IPS-20b (cell line): ENCODE data around the gene PPIF.

Experiments used
- H3K27ac ChIP-seq: one replicate; pipeline ENCODE4 v1.5.1; 2013; ENCODE audit warnings: low read length
- H3K27me3 ChIP-seq: 2 replicates; pipeline ENCODE4 v1.6.1; 2013; ENCODE audit warnings: mild to moderate bottlenecking, low read length, inconsistent platforms; ENCODE audit not compliant: insufficient read depth
- H3K36me3 ChIP-seq: 2 replicates; pipeline ENCODE4 v1.6.1; 2013; ENCODE audit warnings: low read depth, mild to moderate bottlenecking, inconsistent platforms, low read length, moderate library complexity; ENCODE audit not compliant: insufficient read depth
- H3K4me1 ChIP-seq: 2 replicates; pipeline ENCODE4 v1.6.1; 2013; ENCODE audit warnings: mild to moderate bottlenecking, control low read depth, inconsistent platforms, low read length, moderate library complexity; ENCODE audit not compliant: insufficient read depth
- H3K4me3 ChIP-seq: 2 replicates; pipeline ENCODE4 v1.5.1; 2013; ENCODE audit warnings: mild to moderate bottlenecking, low read length, inconsistent platforms
- H3K9ac ChIP-seq: 2 replicates; pipeline ENCODE4 v1.6.1; 2013; ENCODE audit warnings: low read depth, mild to moderate bottlenecking, inconsistent platforms, low read length, moderate library complexity
- H3K9me3 ChIP-seq: 2 replicates; pipeline ENCODE4 v1.6.1; 2013; ENCODE audit warnings: mild to moderate bottlenecking, low read depth, low read length, inconsistent platforms; ENCODE audit not compliant: insufficient read depth

The PPIF gene

DNA sequence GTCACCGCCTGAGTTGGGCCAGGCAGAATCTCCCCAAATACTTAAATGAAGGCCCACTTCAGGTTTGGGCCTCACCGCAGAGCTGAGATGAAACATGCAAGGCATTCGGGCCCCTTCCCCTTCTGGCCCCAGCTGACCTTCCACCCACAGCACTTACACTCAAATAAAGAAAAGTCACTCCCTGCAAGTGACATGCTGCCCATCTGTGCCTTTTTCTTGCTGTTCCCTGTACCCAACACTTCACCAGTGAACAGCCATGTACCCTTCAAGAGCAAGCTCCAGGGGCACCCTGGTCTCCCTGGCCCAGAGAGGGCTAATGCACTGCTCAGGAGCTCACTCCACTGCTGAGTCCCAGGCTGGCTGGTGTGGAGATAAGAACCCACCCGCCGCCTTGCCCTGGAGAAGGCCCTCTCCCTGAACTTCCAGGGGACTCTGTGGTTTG is 57.4 kb downstream of the PPIF start:
- no peaks in the 10 kb centered on the region for H3K9me3 ChIP-seq
- no peaks in the 10 kb centered on the region; the same call in 1 of the 2 replicates for H3K27me3 ChIP-seq
- H3K27ac ChIP-seq = no peak overlapping the region
- peaks cover 21% of the 10 kb centered on the region; the same call in 1 of the 2 replicates for H3K4me1 ChIP-seq
- H3K9ac ChIP-seq = peak overlapping the region; percentile 1; the same call in 1 of the 2 replicates
- H3K36me3 ChIP-seq = no peaks in the 10 kb centered on the region
- no peak overlapping the region; the same call in 1 of the 2 replicates for H3K4me3 ChIP-seq
